WTC11 (cell line): ENCODE measurements around the gene BBS1. TPM values are rescaled to one million over a fixed set of nuclear protein-coding genes. Genes with fewer than 3 reads are reported as not detected.

Experiments
- ATAC-seq: fragments of 200-7000 bp; cut with Tn5 transposase; 2 replicates; pipeline ENCODE4 v1.10.0; 2021; ENCODE audit warnings: mild to moderate bottlenecking, moderate library complexity
- CTCF ChIA-PET: fragments of 300-600 bp; sonication (Branson Sonifier 250); formaldehyde crosslinking; loops from one replicate; lab custom pipeline; 2021; ENCODE audit warnings: antibody characterized with exemption; lab: Charles Lee
- POLR2A ChIA-PET: fragments of 350-600 bp; sonication (Branson Sonifier 250); formaldehyde crosslinking; loops from one replicate; lab custom pipeline; 2021; ENCODE audit warnings: antibody characterized with exemption; lab: Charles Lee
- DNase-seq: peaks from one replicate; pipeline ENCODE4 v3.0.0; 2021; ENCODE audit warnings: low spot score
- H3K27ac Mint-ChIP-seq: 2 replicates; pipeline ENCODE4 v1.8.0; 2021; ENCODE audit warnings: mixed read lengths
- H3K27me3 Mint-ChIP-seq: 2 replicates; pipeline ENCODE4 v1.8.0; 2021; ENCODE audit warnings: low read depth, mild to moderate bottlenecking, moderate library complexity, mixed read lengths
- H3K36me3 Mint-ChIP-seq: 2 replicates; pipeline ENCODE4 v1.8.0; 2021; ENCODE audit warnings: mixed read lengths
- H3K4me1 Mint-ChIP-seq: 2 replicates; pipeline ENCODE4 v1.8.0; 2022; ENCODE audit warnings: mixed read lengths
- H3K4me3 Mint-ChIP-seq: 2 replicates; pipeline ENCODE4 v1.8.0; 2021; ENCODE audit warnings: mild to moderate bottlenecking, moderate library complexity, mixed read lengths
- H3K9me3 Mint-ChIP-seq: 2 replicates; pipeline ENCODE4 v1.8.0; 2021; ENCODE audit warnings: mixed read lengths
- ARID4B ChIP-seq: sonication (generic); formaldehyde crosslinking; IDR thresholded peaks from 2 replicates; pipeline ENCODE4 v1.8.0; 2023; ENCODE audit warnings: missing genetic modification reagents, mild to moderate bottlenecking, borderline replicate concordance
- CREM ChIP-seq: sonication (generic); formaldehyde crosslinking; IDR thresholded peaks from 2 replicates; pipeline ENCODE4 v1.8.1; 2022; ENCODE audit warnings: mild to moderate bottlenecking, missing genetic modification reagents, moderate library complexity
- CTCF ChIP-seq: fragments of 200-600 bp; IDR thresholded peaks from 2 replicates; pipeline ENCODE4 v1.8.0; 2022; ENCODE audit warnings: antibody characterized with exemption
- E2F1 ChIP-seq: sonication (generic); formaldehyde crosslinking; IDR thresholded peaks from 2 replicates; pipeline ENCODE4 v1.8.0; 2022; ENCODE audit warnings: mild to moderate bottlenecking, missing genetic modification reagents
- ETV6 ChIP-seq: sonication (generic); formaldehyde crosslinking; IDR thresholded peaks from 2 replicates; pipeline ENCODE4 v1.8.1; 2022; ENCODE audit warnings: mild to moderate bottlenecking, missing genetic modification reagents
- FOXJ3 ChIP-seq: sonication (generic); formaldehyde crosslinking; IDR thresholded peaks from 2 replicates; pipeline ENCODE4 v1.9.0; 2021; ENCODE audit warnings: missing genetic modification reagents, mild to moderate bottlenecking, borderline replicate concordance
- FOXP4 ChIP-seq: sonication (generic); formaldehyde crosslinking; IDR thresholded peaks from 2 replicates; pipeline ENCODE4 v1.8.0; 2022; ENCODE audit warnings: mild to moderate bottlenecking, missing genetic modification reagents
- GABPB1 ChIP-seq: sonication (generic); formaldehyde crosslinking; IDR thresholded peaks from 2 replicates; pipeline ENCODE4 v1.8.1; 2023; ENCODE audit warnings: mild to moderate bottlenecking, missing genetic modification reagents
- IRF1 ChIP-seq: sonication (generic); formaldehyde crosslinking; IDR thresholded peaks from 2 replicates; pipeline ENCODE4 v1.8.0; 2023; ENCODE audit warnings: missing genetic modification reagents
- IRF2 ChIP-seq: sonication (generic); formaldehyde crosslinking; IDR thresholded peaks from 2 replicates; pipeline ENCODE4 v1.8.0; 2022; ENCODE audit warnings: low read depth, missing genetic modification reagents, borderline replicate concordance
- JUN ChIP-seq: sonication (generic); formaldehyde crosslinking; IDR thresholded peaks from 2 replicates; pipeline ENCODE4 v1.8.0; 2023; ENCODE audit warnings: mild to moderate bottlenecking, missing genetic modification reagents
- MAX ChIP-seq: sonication (generic); formaldehyde crosslinking; IDR thresholded peaks from 2 replicates; pipeline ENCODE4 v1.8.0; 2022; ENCODE audit warnings: mild to moderate bottlenecking, missing genetic modification reagents
- MXD4 ChIP-seq: fragments of 250-450 bp; sonication (Bioruptor Pico); IDR thresholded peaks from 2 replicates; pipeline ENCODE4 v1.8.0; 2021; ENCODE audit warnings: mild to moderate bottlenecking, moderate library complexity, borderline replicate concordance
- MYBL2 ChIP-seq: sonication (generic); formaldehyde crosslinking; IDR thresholded peaks from 2 replicates; pipeline ENCODE4 v1.8.1; 2023; ENCODE audit warnings: mild to moderate bottlenecking, moderate library complexity, missing genetic modification reagents
- PRRX2 ChIP-seq: fragments of 250-450 bp; sonication (Bioruptor Pico); IDR thresholded peaks from 2 replicates; pipeline ENCODE4 v1.8.0; 2021; ENCODE audit warnings: mild to moderate bottlenecking
- SOX15 ChIP-seq: fragments of 250-450 bp; sonication (Bioruptor Pico); IDR thresholded peaks from 2 replicates; pipeline ENCODE4 v1.9.0; 2021; ENCODE audit warnings: mild to moderate bottlenecking
- ZBTB43 ChIP-seq: sonication (generic); formaldehyde crosslinking; IDR thresholded peaks from 2 replicates; pipeline ENCODE4 v1.8.1; 2023; ENCODE audit warnings: mild to moderate bottlenecking, missing genetic modification reagents
- ZMAT4 ChIP-seq: fragments of 250-450 bp; sonication (Bioruptor Pico); IDR thresholded peaks from 2 replicates; pipeline ENCODE4 v1.9.0; 2021; ENCODE audit warnings: mild to moderate bottlenecking
- ZNF138 ChIP-seq: sonication (generic); formaldehyde crosslinking; conservative IDR thresholded peaks from 2 replicates; pipeline ENCODE4 v1.8.1; 2022; ENCODE audit warnings: mild to moderate bottlenecking, moderate library complexity, missing genetic modification reagents
- ZNF232 ChIP-seq: sonication (generic); formaldehyde crosslinking; IDR thresholded peaks from 2 replicates; pipeline ENCODE4 v1.8.0; 2022; ENCODE audit warnings: mild to moderate bottlenecking, missing genetic modification reagents
- ZNF416 ChIP-seq: fragments of 250-450 bp; sonication (Bioruptor Pico); IDR thresholded peaks from 2 replicates; pipeline ENCODE4 v1.9.0; 2021; ENCODE audit warnings: mild to moderate bottlenecking, inconsistent platforms
- ZNF423 ChIP-seq: fragments of 250-450 bp; sonication (Bioruptor Pico); IDR thresholded peaks from 2 replicates; pipeline ENCODE4 v2.1.2; 2022; ENCODE audit warnings: mild to moderate bottlenecking, moderate library complexity
- ZNF425 ChIP-seq: fragments of 250-450 bp; sonication (Bioruptor Pico); conservative IDR thresholded peaks from 2 replicates; pipeline ENCODE4 v1.9.0; 2021; ENCODE audit warnings: mild to moderate bottlenecking
- ZNF671 ChIP-seq: fragments of 250-450 bp; sonication (Bioruptor Pico); IDR thresholded peaks from 2 replicates; pipeline ENCODE4 v1.8.0; 2021; ENCODE audit warnings: mild to moderate bottlenecking
- total RNA-seq: library from RNA; stranded (reverse); gene quantifications from 3 replicates; pipeline ENCODE4 v1.2.3, GENCODE V29; 2021

Gene BBS1
- total RNA-seq, 1 experiment from 2014 or later, result 26.8 TPM

- TF ChIP-seq ETV6 (CRISPR knock-in tag), result no peak
- TF ChIP-seq GABPB1 (CRISPR knock-in tag), result no peak
- TF ChIP-seq PRRX2 (CRISPR knock-in tag), result no peak
- TF ChIP-seq FOXP4 (CRISPR knock-in tag), result no peak
- no peak for TF ChIP-seq ZMAT4 (CRISPR knock-in tag)
- TF ChIP-seq E2F1 (CRISPR knock-in tag), result no peak
- TF ChIP-seq CREM, result no peak
Observed at GRCh38 chr11:66561975-66562248, 51.5 kb downstream of the BBS1 start (continued).

GRCh38 chr11:66562275-66562674 lies 51.8 kb downstream of the BBS1 start:
- Mint-ChIP-seq H3K9me3 (no peaks in the 10 kb centered on the region), H3K4me3 (no peak overlapping the region), H3K27me3 (peaks cover 9% of the 10 kb centered on the region), H3K4me1 (no peaks in the 10 kb centered on the region), H3K36me3 (peaks cover 22% of the 10 kb centered on the region), H3K27ac (no peak overlapping the region)
- ChIA-PET POLR2A (interaction anchor here (1.9 kb wide), 1 partner anchor 16 kb away, joined by 6 read pairs; the partner anchor contains the start of gene ACTN3), CTCF (interaction anchor here (1.0 to 1.8 kb wide), 4 partner anchors 30 to 290 kb away, joined by 3 to 5 read pairs (median 4); partner anchors contain the start of genes CCDC87 and RBM4B)
- DNase-seq, result no peak
- ATAC-seq, result no peak
- TF ChIP-seq ZBTB43 (CRISPR knock-in tag) (no peak), IRF1 (CRISPR knock-in tag) (no peak), ARID4B (no peak), IRF2 (no peak), ZNF425 (CRISPR knock-in tag) (no peak), FOXJ3 (CRISPR knock-in tag) (no peak), ZNF423 (no peak), MAX (CRISPR knock-in tag) (no peak), ZNF232 (no peak), CTCF (no peak), MXD4 (no peak), ZNF671 (CRISPR knock-in tag) (no peak), MYBL2 (no peak), SOX15 (CRISPR knock-in tag) (no peak), JUN (CRISPR knock-in tag) (no peak), ZNF416 (CRISPR knock-in tag) (no peak), ZNF138 (no peak)
